ENCODE results near the gene CPLX1.

Gene CPLX1

GRCh38 chr4:835148-836002 lies 9.4 kb upstream of the CPLX1 start:
- Histone ChIP-seq H3K4me2 (ENCODE audit: low read length) (no peak overlapping the region), H3K36me3 (ENCODE audit: control insufficient read depth, insufficient read depth, low read length) (no peaks in the 10 kb centered on the region), H3K9me3 (ENCODE audit: control insufficient read depth, low read length) (no peaks in the 10 kb centered on the region), H3K4me3 (ENCODE audit: low read depth, low read length) (no peak overlapping the region), H3K27me3 (ENCODE audit: control insufficient read depth, insufficient read depth, low read length) (no peaks in the 10 kb centered on the region), H3K27ac (no peak overlapping the region), H3K4me1 (no peaks in the 10 kb centered on the region), H2AFZ (no peak overlapping the region), H3K79me2 (no peaks in the 10 kb centered on the region), H3K9ac (no peak overlapping the region)
- TF ChIP-seq, protein P1, sequence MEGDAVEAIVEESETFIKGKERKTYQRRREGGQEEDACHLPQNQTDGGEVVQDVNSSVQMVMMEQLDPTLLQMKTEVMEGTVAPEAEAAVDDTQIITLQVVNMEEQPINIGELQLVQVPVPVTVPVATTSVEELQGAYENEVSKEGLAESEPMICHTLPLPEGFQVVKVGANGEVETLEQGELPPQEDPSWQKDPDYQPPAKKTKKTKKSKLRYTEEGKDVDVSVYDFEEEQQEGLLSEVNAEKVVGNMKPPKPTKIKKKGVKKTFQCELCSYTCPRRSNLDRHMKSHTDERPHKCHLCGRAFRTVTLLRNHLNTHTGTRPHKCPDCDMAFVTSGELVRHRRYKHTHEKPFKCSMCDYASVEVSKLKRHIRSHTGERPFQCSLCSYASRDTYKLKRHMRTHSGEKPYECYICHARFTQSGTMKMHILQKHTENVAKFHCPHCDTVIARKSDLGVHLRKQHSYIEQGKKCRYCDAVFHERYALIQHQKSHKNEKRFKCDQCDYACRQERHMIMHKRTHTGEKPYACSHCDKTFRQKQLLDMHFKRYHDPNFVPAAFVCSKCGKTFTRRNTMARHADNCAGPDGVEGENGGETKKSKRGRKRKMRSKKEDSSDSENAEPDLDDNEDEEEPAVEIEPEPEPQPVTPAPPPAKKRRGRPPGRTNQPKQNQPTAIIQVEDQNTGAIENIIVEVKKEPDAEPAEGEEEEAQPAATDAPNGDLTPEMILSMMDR (IDR thresholded peaks at IDR 0.05), result no peak

GRCh38 chr4:834368-835147 lies 8.6 kb upstream of the CPLX1 start:
- H3K4me1 ChIP-seq, result no peaks in the 10 kb centered on the region
- no peaks in the 10 kb centered on the region for H3K79me2 ChIP-seq
- H2AFZ ChIP-seq, result no peak overlapping the region
- no peaks in the 10 kb centered on the region for H3K27me3 ChIP-seq (ENCODE audit: control insufficient read depth, insufficient read depth, low read length)
- H3K36me3 ChIP-seq (ENCODE audit: control insufficient read depth, insufficient read depth, low read length), result no peaks in the 10 kb centered on the region
- H3K4me2 ChIP-seq (ENCODE audit: low read length), result no peak overlapping the region
- TF ChIP-seq, protein P1 (IDR thresholded peaks at IDR 0.05), result no peak
- H3K4me3 ChIP-seq (ENCODE audit: low read depth, low read length), result no peak overlapping the region
- no peaks in the 10 kb centered on the region for H3K9me3 ChIP-seq (ENCODE audit: control insufficient read depth, low read length)
- H3K9ac ChIP-seq, result no peak overlapping the region
- no peak overlapping the region for H3K27ac ChIP-seq

- no peak overlapping the region for H2AFZ ChIP-seq
- no peaks in the 10 kb centered on the region for H3K4me1 ChIP-seq
- H3K9me3 ChIP-seq (ENCODE audit: control insufficient read depth, low read length), result no peaks in the 10 kb centered on the region
- H3K4me3 ChIP-seq (ENCODE audit: low read depth, low read length), result no peak overlapping the region
- no peak overlapping the region for H3K27ac ChIP-seq
- no peak overlapping the region for H3K9ac ChIP-seq
- H3K36me3 ChIP-seq (ENCODE audit: control insufficient read depth, insufficient read depth, low read length), result no peaks in the 10 kb centered on the region
- no peak overlapping the region for H3K4me2 ChIP-seq (ENCODE audit: low read length)
- no peaks in the 10 kb centered on the region for H3K27me3 ChIP-seq (ENCODE audit: control insufficient read depth, insufficient read depth, low read length)
- H3K79me2 ChIP-seq, result no peaks in the 10 kb centered on the region
- TF ChIP-seq, protein P1 (IDR thresholded peaks at IDR 0.05), result no peak
Observed at GRCh38 chr4:833731-834367, 7.9 kb upstream of the CPLX1 start.

- no peaks in the 10 kb centered on the region for H3K27me3 ChIP-seq (ENCODE audit: control insufficient read depth, insufficient read depth, low read length)
- H3K4me2 ChIP-seq (ENCODE audit: low read length), result no peak overlapping the region
- H3K4me3 ChIP-seq (ENCODE audit: low read depth, low read length), result no peak overlapping the region
- H2AFZ ChIP-seq, result no peak overlapping the region
- no peaks in the 10 kb centered on the region for H3K4me1 ChIP-seq
- TF ChIP-seq, protein P1 (IDR thresholded peaks at IDR 0.05), result no peak
- H3K9me3 ChIP-seq (ENCODE audit: control insufficient read depth, low read length), result no peaks in the 10 kb centered on the region
- H3K79me2 ChIP-seq, result no peaks in the 10 kb centered on the region
- H3K27ac ChIP-seq, result no peak overlapping the region
- no peaks in the 10 kb centered on the region for H3K36me3 ChIP-seq (ENCODE audit: control insufficient read depth, insufficient read depth, low read length)
- H3K9ac ChIP-seq, result no peak overlapping the region
Observed at GRCh38 chr4:833156-833555, 7.2 kb upstream of the CPLX1 start.
